NCI-H1092 treated with DMSO at 0.1 percent for 48 hours (cell line): ENCODE data around the gene GAGE12C.
"Not testable (repeated sequence)": the region's sequence is repeated elsewhere in the genome, so short reads cannot be mapped to it uniquely, and the experiment has no call there.

ENCODE experiments used
- DNase-seq: peaks from one replicate; lab custom pipeline; 2025; lab: John Stamatoyannopoulos, UW

GAGE12C gene

DNA sequence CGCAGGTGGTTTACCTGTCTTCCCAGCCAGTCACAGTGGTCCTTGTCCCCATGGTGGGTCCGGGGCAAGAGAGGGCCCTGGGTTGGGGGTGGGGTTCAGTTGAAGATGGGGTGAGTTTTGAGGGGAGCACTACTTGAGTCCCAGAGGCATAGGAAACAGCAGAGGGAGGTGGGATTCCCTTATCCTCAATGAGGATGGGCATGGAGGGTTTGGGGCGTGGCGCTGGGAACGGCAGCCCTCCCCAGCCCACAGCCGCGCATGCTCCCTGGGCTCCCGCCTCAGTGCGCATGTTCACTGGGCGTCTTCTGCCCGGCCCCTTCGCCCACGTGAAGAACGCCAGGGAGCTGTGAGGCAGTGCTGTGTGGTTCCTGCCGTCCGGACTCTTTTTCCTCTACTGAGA, at the start of gene GAGE12C:
GAGE12C (plus strand) TSS at position 301 of the 400 bp plus-strand sequence. CDS start 1,155 bp downstream, outside the sequence.
- DNase-seq: not testable (repeated sequence)

- DNase-seq: not testable (repeated sequence)
These were observed 9.5 kb downstream of the GAGE12C start, which contains the start of gene GAGE12D for GRCh38 chrX:49541433-49541832. TSS of gene GAGE12D (plus strand) at chrX:49541733. CDS start at chrX:49542888, 1,155 bp downstream.

GRCh38 chrX:49550989-49551388, 19.0 kb downstream of the GAGE12C start, which contains the start of gene GAGE12E:
TSS of gene GAGE12E (plus strand) at chrX:49551289. CDS start at chrX:49552444, 1,155 bp downstream.
- DNase-seq: not testable (repeated sequence)

GRCh38 chrX:49560542-49560941, 28.6 kb downstream of the GAGE12C start, which contains the start of gene GAGE12F:
TSS of gene GAGE12F (plus strand) at chrX:49560842. CDS start at chrX:49561997, 1,155 bp downstream.
- not testable (repeated sequence) for DNase-seq

- not testable (repeated sequence) for DNase-seq
These were observed 36.8 kb downstream of the GAGE12C start for GRCh38 chrX:49568728-49569127.

DNA sequence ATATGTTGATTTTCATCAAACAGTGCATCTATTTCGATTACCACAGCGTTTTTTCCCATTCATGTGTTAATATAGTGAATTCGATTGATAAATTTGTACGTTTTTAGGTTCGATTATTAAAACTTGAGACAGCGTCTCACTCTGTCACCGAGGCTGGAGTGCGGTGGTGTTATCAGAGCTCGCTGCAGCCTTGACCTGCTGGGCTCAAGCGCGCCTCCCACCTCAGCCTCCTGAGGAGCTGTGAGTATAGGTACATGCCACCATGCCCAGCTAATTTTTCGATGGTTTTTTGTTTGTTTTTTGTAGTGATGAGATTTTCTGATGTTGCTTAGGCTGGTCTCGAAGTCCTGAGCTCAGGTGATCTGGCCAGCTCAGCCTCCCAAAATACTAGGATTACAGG, 37.2 kb downstream of the GAGE12C start:
- not testable (repeated sequence) for DNase-seq

DNA sequence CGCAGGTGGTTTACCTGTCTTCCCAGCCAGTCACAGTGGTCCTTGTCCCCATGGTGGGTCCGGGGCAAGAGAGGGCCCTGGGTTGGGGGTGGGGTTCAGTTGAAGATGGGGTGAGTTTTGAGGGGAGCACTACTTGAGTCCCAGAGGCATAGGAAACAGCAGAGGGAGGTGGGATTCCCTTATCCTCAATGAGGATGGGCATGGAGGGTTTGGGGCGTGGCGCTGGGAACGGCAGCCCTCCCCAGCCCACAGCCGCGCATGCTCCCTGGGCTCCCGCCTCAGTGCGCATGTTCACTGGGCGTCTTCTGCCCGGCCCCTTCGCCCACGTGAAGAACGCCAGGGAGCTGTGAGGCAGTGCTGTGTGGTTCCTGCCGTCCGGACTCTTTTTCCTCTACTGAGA, 38.1 kb downstream of the GAGE12C start, which contains the start of gene GAGE12G:
GAGE12G (plus strand) TSS at position 301 of the 400 bp plus-strand sequence. CDS start 1,155 bp downstream, outside the sequence.
- not testable (repeated sequence) for DNase-seq

DNA sequence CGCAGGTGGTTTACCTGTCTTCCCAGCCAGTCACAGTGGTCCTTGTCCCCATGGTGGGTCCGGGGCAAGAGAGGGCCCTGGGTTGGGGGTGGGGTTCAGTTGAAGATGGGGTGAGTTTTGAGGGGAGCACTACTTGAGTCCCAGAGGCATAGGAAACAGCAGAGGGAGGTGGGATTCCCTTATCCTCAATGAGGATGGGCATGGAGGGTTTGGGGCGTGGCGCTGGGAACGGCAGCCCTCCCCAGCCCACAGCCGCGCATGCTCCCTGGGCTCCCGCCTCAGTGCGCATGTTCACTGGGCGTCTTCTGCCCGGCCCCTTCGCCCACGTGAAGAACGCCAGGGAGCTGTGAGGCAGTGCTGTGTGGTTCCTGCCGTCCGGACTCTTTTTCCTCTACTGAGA, 47.7 kb downstream of the GAGE12C start, which contains the start of gene GAGE12H:
GAGE12H (plus strand) TSS at position 301 of the 400 bp plus-strand sequence. CDS start 1,155 bp downstream, outside the sequence.
- not testable (repeated sequence) for DNase-seq
